NCI-H460 (cell line): Measurements from ENCODE around the gene PINLYP. TPM values are rescaled to one million over a fixed set of nuclear protein-coding genes. Genes with fewer than 3 reads are reported as not detected.
"Not testable (repeated sequence)": the region's sequence is repeated elsewhere in the genome, so short reads cannot be mapped to it uniquely, and the experiment has no call there.

Experiments
- DNase-seq: peaks from one replicate; pipeline ENCODE4 v3.0.0-alpha.2; 2016; ENCODE audit warnings: low read depth; ENCODE audit errors: extremely low read depth
- total RNA-seq: library from RNA; depleted of rRNA; stranded (reverse); fragments of >200 nt; shearing (Covaris generic); gene quantifications from 2 replicates; pipeline ENCODE4 v1.2.3, GENCODE V29; 2014

PINLYP gene
- total RNA-seq, 1 experiment from 2014 or later: not detected

DNA sequence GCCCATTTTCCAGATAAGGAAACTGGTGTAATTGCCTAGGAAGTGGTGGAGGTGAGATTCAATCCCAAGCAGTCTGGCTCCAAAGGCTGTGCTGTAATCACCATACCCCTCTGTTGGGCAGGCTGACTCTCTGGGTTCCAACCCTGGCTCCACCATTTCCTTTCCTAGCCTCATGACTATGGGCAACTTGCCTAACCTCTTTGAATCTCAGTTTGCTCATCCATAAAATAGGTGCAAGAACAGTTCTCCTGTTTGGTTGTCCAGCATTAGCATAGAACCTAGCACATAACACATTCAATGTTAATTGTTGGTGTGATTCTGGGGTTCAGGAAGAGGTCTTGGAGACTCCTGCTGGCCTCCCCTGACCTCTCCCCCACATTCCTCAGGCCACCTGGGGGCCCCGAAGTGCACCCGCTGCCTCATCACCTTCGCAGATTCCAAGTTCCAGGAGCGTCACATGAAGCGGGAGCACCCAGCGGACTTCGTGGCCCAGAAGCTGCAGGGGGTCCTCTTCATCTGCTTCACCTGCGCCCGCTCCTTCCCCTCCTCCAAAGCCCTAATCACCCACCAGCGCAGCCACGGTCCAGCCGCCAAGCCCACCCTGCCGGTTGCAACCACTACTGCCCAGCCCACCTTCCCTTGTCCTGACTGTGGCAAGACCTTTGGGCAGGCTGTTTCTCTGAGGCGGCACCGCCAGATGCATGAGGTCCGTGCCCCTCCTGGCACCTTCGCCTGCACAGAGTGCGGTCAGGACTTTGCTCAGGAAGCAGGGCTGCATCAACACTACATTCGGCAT lies 23.0 kb downstream of the PINLYP start:
- DNase-seq: no peak

DNA sequence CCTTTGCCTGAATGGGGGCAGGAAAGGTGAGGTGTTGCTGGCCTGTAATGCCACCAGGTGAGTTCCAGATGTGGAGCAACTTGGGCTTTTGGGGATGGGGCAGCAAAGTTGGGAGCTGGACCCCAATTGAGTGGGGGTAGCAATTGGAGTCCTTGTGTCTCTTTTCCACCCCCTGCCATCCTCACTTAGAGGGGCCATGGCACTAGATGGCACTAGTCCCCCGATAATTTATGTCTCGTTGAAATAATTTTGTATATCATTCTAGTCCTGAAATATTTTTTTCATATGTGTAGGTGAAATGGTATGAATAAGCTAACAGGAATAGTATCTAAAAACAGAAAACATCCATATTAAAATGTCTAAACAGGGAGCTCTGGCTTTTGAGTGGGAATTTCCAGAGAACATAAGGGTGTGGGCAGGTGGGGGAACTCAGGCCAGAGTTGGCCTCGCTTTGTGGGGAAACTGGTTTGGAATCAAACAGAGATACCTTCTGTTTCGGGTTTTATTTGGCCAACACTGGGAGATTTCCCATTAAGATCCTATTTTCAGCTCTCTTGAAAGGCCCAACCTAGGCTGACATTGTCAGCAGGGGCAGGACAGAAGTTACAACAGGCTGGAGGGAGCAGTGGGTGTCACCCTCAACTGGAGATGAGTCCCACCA lies 24.2 kb downstream of the PINLYP start:
- no peak for DNase-seq

DNA sequence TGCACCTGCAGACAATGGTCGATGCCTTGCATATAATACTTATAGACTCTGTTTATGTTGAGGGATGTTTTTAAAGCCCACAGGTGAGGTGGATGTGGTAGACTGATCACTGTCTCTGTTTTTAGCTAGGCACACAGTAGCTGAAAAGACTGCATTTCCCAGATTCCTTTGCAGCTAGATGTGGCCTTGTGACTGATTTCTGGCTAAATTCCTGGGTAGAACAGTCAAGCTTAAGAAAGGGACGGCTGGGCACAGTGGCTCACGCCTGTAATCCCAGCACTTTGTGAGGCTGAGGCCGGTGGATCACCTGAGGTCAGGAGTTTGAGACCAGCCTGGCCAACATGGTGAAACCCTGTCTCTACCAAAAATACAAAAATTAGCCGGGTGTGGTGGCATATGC lies 24.7 kb downstream of the PINLYP start:
- DNase-seq: not testable (repeated sequence)

DNA sequence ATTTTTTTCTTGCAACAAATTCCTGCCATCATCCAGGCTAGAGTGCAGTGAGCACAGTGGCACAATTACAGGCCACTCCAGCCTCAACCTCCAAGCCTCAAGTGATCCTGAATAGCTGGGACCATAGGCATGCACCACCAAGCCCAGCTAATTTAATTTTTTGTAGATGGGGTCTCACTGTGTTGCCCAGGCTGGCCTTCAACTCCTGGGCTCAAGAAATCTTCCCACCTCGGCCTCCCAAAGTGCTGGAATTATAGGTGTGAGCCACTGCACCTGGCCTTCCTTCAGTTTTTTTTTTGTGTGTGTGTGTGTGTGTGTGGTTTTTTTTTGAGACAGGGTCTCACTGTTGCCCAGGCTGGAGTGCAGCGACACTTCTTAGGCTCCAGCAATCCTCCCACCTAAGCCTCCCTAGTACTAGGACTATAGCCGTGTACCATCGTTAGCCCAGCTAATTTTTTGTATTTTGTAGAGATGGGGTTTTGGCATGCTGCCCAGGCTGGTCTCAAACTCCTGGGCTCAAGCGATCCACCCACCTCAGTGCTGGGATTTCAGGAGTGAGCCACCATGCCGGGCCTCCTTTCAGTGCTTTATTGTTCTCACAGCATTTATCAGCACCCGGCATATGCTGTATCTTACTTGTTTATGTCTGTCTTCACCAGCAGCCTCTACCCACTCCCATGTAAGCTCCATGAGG lies 30.4 kb downstream of the PINLYP start:
- DNase-seq: no peak

DNA sequence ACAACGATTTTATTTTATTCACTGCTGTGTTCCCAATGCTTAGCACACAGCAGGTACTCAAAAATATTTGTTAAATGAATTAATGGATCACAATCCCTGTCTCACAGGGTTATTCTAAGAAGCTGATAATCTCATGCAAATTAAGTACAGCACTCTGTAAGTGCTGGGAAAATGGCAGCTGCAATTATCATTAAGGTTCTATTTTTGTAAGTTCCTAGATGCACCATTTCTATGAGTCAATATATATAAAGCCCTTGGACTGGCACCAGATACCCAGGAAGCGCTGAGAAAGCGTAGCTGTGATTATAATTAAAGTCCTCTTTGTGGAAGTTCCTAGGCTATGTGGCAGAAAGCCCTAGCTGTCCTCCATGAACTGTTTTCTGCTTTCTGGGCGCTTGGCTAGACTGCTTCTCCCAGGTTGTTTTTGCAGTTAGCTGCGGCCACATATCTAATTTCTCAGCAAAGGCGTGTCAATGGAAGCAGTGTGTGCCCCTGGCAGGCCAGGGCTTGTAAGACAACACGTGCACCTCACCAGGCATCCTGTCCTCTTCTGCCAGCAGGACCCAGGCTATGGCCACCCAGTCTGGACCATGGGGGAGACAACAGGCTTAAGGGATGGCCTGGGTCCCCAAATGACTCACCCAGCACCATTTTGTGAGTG lies 31.1 kb downstream of the PINLYP start:
- DNase-seq: no peak

DNA sequence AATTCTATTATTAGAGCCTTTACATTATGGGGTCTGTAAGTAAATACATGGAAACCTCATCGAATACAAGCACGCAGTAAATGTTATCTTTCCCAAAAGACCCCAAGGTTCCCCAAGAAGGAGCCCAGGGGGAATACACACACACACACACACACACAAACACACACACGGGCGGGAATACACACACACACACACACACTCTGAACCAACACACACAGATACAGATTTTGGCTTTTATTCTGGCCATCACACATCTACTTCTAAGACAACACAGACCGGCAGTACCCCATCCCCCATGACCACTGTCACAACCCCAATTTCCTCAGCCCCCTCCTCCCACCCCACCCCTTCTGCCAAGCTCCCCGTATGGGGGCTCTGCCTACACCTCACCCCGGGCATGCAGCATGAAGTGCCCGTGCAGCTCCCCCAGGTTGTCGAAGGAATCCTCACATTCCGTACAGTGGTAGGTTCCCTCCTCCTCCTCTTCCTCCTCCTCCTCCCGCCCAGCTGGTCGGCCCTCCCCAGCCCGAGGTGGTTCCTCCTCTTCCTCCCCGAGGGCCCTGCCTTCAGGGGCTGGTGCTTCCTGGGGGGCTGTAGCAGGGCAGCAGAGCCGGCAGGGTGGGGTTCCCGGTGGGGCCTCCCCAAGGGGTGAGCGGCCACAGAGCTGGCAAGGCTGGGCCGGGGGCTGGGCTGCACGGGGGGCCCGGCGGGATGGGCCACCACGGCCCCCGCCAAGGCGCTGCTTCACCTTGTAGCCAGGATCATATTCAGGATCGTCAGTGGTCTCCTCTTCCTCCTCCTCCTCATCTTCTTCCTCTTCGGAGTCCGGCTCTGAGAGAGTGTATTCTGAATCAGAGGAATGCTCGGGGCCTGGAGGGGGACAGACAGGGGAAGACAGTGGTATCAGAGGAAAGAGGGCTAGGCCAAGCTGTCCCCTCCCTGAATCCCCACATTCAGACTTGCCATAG lies 31.9 kb downstream of the PINLYP start:
- DNase-seq: no peak

DNA sequence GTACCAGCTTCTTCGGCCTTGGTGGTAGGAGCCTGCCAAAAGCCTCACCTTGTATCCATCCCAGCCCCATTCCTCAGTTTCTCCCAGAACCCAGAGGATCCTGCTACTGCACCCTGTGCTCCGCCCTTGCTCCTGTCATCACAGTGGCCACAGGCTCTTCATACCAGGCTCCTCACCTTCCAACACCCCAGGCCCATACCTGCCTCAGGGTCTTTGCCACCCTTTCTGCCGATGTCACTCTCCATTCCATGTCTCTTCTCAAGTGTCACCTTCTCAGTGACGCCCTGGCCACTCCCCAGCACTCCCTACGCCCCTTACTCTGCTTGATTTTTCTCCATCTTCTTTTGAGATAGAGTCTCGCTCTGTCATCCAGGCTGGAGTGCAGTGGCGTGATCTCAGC lies 34.3 kb downstream of the PINLYP start:
- DNase-seq: no peak

DNA sequence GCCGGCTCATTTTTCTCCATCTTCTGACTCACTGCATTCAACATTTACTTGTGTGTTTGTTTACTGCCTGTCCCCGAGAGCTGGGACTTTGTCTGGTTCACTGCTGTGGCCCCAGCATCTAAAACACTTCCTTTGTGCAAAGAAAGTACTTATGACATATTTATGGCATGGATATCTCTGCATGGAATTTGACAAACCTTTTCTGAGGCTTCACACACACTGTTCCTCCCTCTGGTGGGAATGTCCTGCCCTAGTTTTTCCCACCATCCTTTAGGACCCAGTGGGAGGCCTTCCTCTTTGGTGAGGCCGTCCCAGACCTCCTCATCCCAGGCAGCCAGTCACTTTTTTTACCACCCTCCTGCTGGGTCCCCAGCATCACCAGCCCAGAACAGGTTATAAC lies 34.9 kb downstream of the PINLYP start:
- no peak for DNase-seq

DNA sequence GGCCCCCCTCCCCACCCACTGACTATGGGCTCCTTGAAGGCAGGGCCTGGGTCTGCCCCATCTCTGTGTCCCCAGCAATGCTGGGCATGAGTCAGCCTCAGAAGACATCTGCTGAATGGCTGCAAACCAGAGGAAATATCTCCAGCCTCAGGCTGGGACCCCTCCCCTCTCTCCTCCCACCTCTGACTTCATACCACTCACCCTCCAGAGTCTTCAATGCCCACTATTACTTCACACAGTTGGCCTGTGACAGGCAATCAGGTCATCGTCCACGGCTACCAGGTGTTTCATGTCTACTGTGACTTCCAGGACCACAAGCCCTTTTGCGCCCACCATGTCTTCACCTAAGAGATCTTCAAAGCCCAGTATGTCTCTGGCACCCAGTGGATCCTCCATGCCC lies 36.2 kb downstream of the PINLYP start, which contains the start of gene SRRM5:
Gene SRRM5 (plus strand): TSS at position 301 of the 400 bp plus-strand sequence. CDS start 34 bp downstream, at position 335.
- no peak for DNase-seq

DNA sequence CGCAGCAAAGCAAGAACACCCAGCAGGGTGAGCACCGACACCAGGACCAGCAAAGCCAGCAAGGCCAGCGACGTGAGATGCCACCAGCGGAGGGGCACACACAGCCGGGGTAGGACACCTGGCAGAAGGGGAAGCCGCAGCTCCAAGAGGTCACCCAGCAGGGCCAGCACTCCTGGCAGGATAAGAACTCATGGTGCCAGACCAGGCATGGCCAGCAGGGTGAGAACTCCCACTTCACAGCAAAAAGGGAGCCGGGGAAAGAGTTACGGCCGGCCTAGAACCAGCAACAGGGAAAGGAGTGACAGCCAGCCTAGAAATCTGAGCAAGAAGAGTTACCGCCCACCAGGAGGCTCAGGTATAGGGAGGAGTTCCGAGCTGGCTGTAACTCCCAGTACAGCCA lies 36.8 kb downstream of the PINLYP start:
- DNase-seq: no peak

DNA sequence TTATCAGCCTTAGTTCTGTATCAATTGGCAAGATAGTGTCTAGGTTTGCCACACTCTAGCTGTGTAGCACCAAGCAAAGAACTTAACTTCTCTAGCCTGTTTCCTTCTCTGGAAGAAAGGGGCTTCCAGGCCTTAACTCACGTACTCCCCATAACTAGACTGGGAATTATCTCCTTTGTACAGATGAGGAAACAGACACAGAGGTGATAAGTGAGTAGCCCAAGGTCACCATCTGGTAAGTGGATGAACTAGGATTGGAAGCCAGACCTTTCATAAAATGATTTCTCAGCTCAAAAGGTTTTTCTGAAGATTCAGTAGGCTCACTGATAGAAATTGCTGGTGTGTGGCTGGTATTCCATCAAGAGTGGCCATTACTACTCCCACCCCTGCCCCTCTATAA lies 40.7 kb downstream of the PINLYP start:
- DNase-seq: no peak

DNA sequence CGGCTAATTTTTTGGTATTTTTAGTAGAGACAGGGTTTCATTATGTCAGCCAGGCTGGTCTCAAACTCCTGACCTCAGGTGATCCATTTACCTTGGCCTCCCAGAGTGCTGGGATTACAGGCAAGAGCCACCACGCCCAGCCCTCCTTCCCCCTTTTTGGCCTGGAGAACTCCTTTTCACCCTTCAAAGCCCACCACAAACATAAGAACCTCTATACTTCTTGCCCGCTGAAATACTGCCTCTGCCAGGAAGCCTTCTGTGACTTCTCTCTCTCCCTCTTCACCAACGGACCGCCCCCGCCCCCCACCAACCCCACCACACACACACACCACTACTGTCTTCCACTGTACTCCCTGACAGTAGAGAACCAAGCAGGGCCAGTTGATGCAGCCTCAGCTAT lies 41.4 kb downstream of the PINLYP start:
- no peak for DNase-seq

DNA sequence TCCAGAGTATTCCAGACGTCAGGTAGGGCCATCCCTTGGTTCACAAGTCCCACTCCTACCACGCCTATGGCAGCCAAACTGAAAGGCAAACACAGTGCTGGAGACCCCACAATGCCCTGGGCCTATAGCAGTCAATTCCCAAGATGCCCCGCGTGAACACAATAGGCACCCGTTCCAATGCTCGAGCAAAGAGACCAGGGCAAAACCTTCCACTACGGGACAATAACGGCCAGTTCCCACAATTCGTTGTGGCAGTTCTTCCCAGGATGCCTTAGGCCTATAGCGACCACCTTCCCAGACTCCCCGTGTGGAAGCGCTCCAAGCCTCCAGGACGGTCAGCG lies 43.3 kb downstream of the PINLYP start:
- no peak for DNase-seq

DNA sequence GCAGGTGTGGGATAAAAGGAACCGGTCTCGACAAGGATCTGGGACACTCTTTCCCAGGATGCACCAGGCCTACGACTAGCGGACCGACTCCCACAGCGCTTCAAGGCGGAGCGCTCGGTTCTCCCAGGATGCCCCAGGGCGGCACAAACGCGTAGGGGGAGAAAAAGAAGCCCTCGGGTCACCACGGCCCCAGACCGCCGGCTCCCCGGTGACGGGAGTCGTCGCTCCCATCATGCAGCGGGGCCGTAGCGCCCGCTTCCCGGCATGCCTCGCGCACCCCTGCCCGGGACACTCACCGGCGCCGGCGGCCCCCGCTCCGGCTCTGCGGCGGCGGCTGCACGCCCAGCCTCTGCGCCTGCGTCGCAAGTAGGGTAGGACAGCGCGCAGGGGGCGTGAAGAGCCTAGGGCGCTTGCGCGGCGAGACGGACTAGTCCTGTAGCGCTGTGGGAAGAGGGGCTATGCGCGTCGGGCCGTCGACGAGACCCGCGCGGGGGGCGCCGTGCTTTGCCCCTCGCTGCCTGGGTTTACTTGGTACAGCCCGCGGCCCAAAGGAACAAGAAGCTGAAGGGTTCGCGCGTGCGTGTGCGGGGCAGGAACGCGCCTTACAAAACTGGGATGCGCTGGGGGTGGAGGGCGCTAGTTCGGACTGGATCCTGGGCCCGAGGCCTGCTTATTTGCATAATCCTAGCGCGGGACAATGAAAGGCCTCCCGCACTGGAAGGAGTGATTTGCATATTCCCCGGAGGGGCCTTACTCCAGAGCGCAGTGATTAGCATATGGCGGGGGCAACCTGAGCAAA lies 43.9 kb downstream of the PINLYP start, which contains the start of gene ZNF428:
Gene ZNF428 (minus strand): TSS at position 368 of the 799 bp plus-strand sequence. CDS start 5,325 bp downstream, outside the sequence.
- DNase-seq: peak; percentile 72

DNA sequence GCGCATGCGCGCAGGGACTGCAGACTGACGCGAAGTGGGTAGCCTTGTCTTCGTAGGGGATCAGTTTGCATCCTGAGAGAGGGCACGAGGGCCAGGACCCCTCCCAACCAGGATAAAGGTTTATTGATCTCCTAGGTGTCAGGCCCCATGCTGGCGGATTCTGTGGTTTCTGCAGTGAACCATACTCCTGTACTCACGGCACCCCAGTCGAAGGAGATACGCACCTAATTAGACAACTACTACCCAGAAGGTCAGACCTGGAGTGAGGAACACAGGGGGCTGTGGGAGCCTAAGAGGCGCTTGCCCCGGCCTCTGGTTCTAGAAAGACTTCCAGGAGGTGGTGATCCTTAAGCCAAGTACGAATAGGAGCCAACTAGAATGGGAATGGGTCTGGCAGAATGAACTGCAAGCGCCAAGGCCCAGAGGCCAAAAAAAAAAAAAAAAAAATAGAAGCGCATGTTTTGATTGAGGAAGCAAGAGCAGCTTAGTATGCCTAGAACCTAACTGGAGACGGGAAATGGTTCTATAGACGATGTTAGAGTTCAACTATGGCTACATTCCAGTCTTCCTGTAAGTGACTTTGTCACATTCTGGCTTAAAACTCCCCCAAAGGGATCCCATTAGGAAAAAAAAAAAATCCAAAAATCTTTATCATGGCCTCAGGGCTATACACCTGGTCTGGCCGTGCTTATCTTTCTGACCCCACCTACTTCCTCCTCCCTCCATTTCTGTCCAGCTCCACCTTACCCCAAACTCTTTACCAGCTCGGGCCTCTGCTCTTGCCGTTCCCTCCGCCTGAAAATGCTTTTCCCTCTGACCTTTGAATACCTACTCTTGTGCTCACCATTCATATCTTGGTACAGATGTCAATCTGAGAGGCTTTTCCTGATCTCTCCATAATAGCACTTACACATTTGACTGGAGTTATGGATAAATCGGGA lies 44.7 kb downstream of the PINLYP start:
- DNase-seq: no peak

DNA sequence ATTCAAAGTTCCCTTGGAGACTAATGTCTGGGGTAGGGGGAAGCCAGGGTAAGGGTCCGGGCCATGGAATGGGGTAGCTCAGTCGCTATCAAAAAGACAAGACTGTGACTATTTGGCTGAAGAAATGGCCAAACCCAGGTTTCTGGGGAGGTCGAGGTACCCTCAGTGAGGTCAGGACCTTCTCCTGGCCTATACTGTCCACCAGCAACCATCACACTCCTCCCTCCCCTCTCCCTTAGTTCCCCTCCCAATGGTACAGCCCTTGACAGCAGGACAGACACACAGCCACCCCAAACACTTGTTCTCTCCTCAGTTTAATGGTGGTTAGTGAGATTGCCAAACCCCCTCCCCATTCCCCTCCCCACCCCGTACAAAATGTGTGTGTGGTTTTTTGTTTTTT lies 46.5 kb downstream of the PINLYP start:
- no peak for DNase-seq

DNA sequence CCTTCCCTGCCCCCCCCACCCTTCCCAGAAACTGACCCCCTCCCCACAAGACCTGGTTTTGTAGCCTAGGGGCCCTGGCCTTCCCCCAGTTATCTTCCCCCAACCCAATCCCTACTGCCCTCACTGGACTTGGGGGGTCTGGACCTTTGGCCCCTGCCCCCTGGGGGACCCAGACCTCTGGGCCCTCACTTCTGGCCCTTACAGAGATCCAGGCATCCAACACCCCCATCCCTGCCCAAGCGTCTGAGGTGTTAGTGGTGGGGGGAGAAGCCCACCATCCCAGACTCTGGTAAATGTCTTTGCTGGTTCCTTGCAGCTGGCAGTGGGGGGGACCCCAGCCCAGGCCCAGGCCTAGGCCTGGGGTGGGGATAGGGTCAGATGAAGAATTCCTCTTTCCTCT lies 47.4 kb downstream of the PINLYP start:
- DNase-seq: no peak
